B cell (primary cell): ENCODE measurements around the gene OR2T2. TPM values are rescaled to one million over a fixed set of nuclear protein-coding genes. Genes with fewer than 3 reads are reported as not detected.
A peak's percentile ranks its signal among the peaks of the same experiment; 100 is the strongest.
"Not testable (repeated sequence)": the region's sequence is repeated elsewhere in the genome, so short reads cannot be mapped to it uniquely, and the experiment has no call there.

Source experiments
- ATAC-seq: fragments of 200-7000 bp; cut with Tn5 transposase; one replicate; pipeline ENCODE4 v1.10.0; 2021; ENCODE audit warnings: low read depth, mild to moderate bottlenecking, moderate number of reproducible peaks, moderate library complexity
- CTCF ChIA-PET: fragments of 350-600 bp; sonication (Branson Sonifier 250); formaldehyde crosslinking; loops from one replicate; lab custom pipeline; 2021; ENCODE audit warnings: antibody characterized with exemption, inconsistent platforms; lab: Charles Lee
- POLR2A ChIA-PET: fragments of 350-600 bp; sonication (Branson Sonifier 250); formaldehyde crosslinking; loops from one replicate; lab custom pipeline; 2021; ENCODE audit warnings: antibody characterized with exemption; lab: Charles Lee
- DNase-seq: peaks from one replicate; pipeline ENCODE4 v3.0.0; 2013
- H2AFZ ChIP-seq: 2 replicates; pipeline ENCODE4 v1.6.1; 2012; ENCODE audit warnings: mild to moderate bottlenecking, low read depth, low read length; ENCODE audit not compliant: insufficient read depth, poor library complexity, severe bottlenecking
- H3K27ac ChIP-seq, 2 donors: 1 replicate in 1 of 2; 2 replicates in 1 of 2; pipeline ENCODE4 v1.5.1; 2012 to 2013; ENCODE audit warnings: low read length in 2 of 2, mild to moderate bottlenecking in 2 of 2, moderate library complexity in 1 of 2
- H3K27me3 ChIP-seq, 4 experiments: fragments of 200-600 bp in 1 of 4; sonication (generic) in 1 of 4; replicated peaks in 1 of 4; 1 replicate in 2 of 4; 2 replicates in 2 of 4; pipeline versions ENCODE4 v1.6.1 to v1.7.0; 2013 to 2016; ENCODE audit warnings: low read length in 3 of 4, mild to moderate bottlenecking in 2 of 4, mixed read lengths in 1 of 4, moderate library complexity in 1 of 4; ENCODE audit not compliant: insufficient read depth in 4 of 4, control insufficient read depth in 3 of 4; ENCODE audit errors: control extremely low read depth in 1 of 4
- H3K36me3 ChIP-seq, 2 experiments: replicated peaks in 1 of 2; 1 replicate in 1 of 2; 2 replicates in 1 of 2; pipeline versions ENCODE4 v1.6.1 to v1.7.1; 2013; ENCODE audit warnings: low read length in 1 of 2; ENCODE audit not compliant: insufficient read depth in 2 of 2, control insufficient read depth in 1 of 2; ENCODE audit errors: control extremely low read depth in 1 of 2, extremely low read depth in 1 of 2
- H3K4me1 ChIP-seq, 2 donors: fragments of 200-600 bp in 1 of 2; sonication (generic) in 1 of 2; 1 replicate in 1 of 2; 2 replicates in 1 of 2; pipeline versions ENCODE4 v1.5.1 to v1.6.1; 2013 to 2017; ENCODE audit warnings: low read length in 2 of 2; ENCODE audit not compliant: control insufficient read depth in 2 of 2, insufficient read depth in 2 of 2
- H3K4me2 ChIP-seq: replicated peaks from 2 replicates; pipeline ENCODE3; 2012; ENCODE audit warnings: mild to moderate bottlenecking, low read depth, low read length; ENCODE audit not compliant: poor library complexity, severe bottlenecking
- H3K4me3 ChIP-seq, 5 experiments: fragments of 200-600 bp in 1 of 5; sonication (generic) in 1 of 5; 1 replicate in 3 of 5; 2 replicates in 2 of 5; pipeline versions ENCODE4 v1.5.1 to v1.7.0; 2011 to 2016; ENCODE audit warnings: low read length in 4 of 5, mild to moderate bottlenecking in 4 of 5, low read depth in 2 of 5, control low read depth in 1 of 5, moderate library complexity in 1 of 5; ENCODE audit not compliant: insufficient read depth in 1 of 5; ENCODE audit errors: control extremely low read depth in 1 of 5, extremely low read depth in 1 of 5
- H3K79me2 ChIP-seq: fragments of 200-600 bp; sonication (generic); one replicate; pipeline ENCODE4 v1.6.0; 2016; ENCODE audit warnings: low read length; ENCODE audit not compliant: control insufficient read depth, insufficient read depth
- H3K9ac ChIP-seq: fragments of 200-600 bp; sonication (generic); 2 replicates; pipeline ENCODE4 v1.6.1; 2017; ENCODE audit warnings: mild to moderate bottlenecking, low read length, moderate library complexity
- H3K9me3 ChIP-seq, 3 donors: one replicate each; pipeline versions ENCODE4 v1.6.1 to v1.7.1; 2013; ENCODE audit warnings: low read length in 2 of 3; ENCODE audit not compliant: control insufficient read depth in 2 of 3, insufficient read depth in 1 of 3; ENCODE audit errors: control extremely low read depth in 1 of 3
- H4K20me1 ChIP-seq: 2 replicates; pipeline ENCODE4 v1.6.0; 2012; ENCODE audit warnings: mild to moderate bottlenecking, low read length; ENCODE audit not compliant: insufficient read depth, control insufficient read depth, poor library complexity, severe bottlenecking
- H3K27ac Mint-ChIP-seq: one replicate; pipeline ENCODE4 v1.8.0; 2021; ENCODE audit warnings: mixed read lengths
- H3K27me3 Mint-ChIP-seq: one replicate; pipeline ENCODE4 v1.8.0; 2021; ENCODE audit warnings: mixed read lengths
- H3K4me1 Mint-ChIP-seq: one replicate; pipeline ENCODE4 v1.8.0; 2021; ENCODE audit warnings: mixed read lengths
- H3K4me3 Mint-ChIP-seq: one replicate; pipeline ENCODE4 v1.8.0; 2021; ENCODE audit warnings: mixed read lengths
- H3K9me3 Mint-ChIP-seq: one replicate; pipeline ENCODE4 v1.8.0; 2022; ENCODE audit warnings: mixed read lengths; ENCODE audit not compliant: insufficient read depth
- EZH2 ChIP-seq: IDR thresholded peaks from 2 replicates; pipeline ENCODE4 v1.6.1; 2012; ENCODE audit warnings: borderline replicate concordance, low read depth, mild to moderate bottlenecking, moderate library complexity, low read length; ENCODE audit not compliant: insufficient read depth, poor library complexity, severe bottlenecking
- WGBS: methylation state at CpG from one replicate; pipeline ENCODE4 v1.1.5; 2013; ENCODE audit warnings: missing lambda C conversion rate; ENCODE audit not compliant: insufficient coverage; 5-methylcytosine and 5-hydroxymethylcytosine counted together
- intact Hi-C: fragments of 100-400 bp; cut with micrococcal nuclease; formaldehyde crosslinking; loops from one replicate; pipeline ENCODE4 v1.10.0; 2022
- polyA minus RNA-seq: library from RNA; depleted of rRNA, polyadenylated mRNA; stranded (reverse); fragments of >200 nt; gene quantifications from 2 replicates; pipeline ENCODE4 v1.2.3, GENCODE V29; 2012
- polyA plus RNA-seq: library from polyadenylated mRNA; depleted of rRNA; stranded (reverse); fragments of >200 nt; gene quantifications from 2 replicates; pipeline ENCODE4 v1.2.3, GENCODE V29; 2012
- total RNA-seq, 2 donors: library from RNA; stranded (reverse); fragments of 120-200 nt in 1 of 2; gene quantifications; 1 replicate in 1 of 2; 2 replicates in 1 of 2; pipeline versions ENCODE4 v1.2.3 to v1.2.4, GENCODE V29; 2013 to 2022
- TF ChIP-seq, protein P1 (sequence below): fragments of 200-600 bp; IDR thresholded peaks from one replicate; pipeline ENCODE4 v1.8.0; 2022; ENCODE audit warnings: antibody characterized with exemption, mild to moderate bottlenecking

Gene OR2T2, protein sequence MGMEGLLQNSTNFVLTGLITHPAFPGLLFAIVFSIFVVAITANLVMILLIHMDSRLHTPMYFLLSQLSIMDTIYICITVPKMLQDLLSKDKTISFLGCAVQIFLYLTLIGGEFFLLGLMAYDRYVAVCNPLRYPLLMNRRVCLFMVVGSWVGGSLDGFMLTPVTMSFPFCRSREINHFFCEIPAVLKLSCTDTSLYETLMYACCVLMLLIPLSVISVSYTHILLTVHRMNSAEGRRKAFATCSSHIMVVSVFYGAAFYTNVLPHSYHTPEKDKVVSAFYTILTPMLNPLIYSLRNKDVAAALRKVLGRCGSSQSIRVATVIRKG
- total RNA-seq (3.9 and 4.4 TPM in 2 replicates), polyA plus RNA-seq (0.19 and 0.48 TPM in 2 replicates), polyA minus RNA-seq (3.0 and 6.1 TPM in 2 replicates)
- total RNA-seq (2013): 1.2 TPM

DNA sequence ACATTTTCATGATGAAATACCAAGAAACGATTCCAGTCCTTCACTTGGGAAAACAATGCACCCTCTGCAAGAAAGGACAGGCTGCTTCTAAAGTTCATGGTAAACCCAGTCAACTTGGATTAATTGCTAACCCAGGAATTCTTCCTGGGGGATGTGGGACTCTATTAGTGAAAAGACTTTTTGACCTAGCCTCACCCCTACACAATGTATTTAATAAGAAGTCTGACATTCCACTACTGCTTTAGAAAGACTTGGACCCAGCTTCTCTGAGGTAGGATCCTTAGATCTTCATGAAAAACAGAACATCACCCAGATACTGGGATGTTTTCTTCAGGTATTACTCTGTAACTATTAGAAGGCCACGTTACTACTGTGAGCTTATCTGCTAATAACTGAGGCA lies at the start of gene OR2T2:
Gene OR2T2, plus strand, starts transcription at position 239 of the 400 bp plus-strand sequence. CDS start 7,161 bp downstream, outside the sequence.
- intact Hi-C loops, H2AFZ ChIP-seq, DNase-seq, H3K27me3 Mint-ChIP-seq, H4K20me1 ChIP-seq, H3K27me3 ChIP-seq, H3K9ac ChIP-seq, H3K9me3 Mint-ChIP-seq, H3K4me3 ChIP-seq, CTCF ChIA-PET, POLR2A ChIA-PET, H3K9me3 ChIP-seq, ATAC-seq, H3K36me3 ChIP-seq, H3K79me2 ChIP-seq: not testable (repeated sequence)
- Histone ChIP-seq H3K4me1 (peaks cover 36 to 40% of the 10 kb centered on the region in 2 donors), H3K4me2 (peak within 1 kb of the TSS; percentile 22), H3K27ac (peak within 1 kb of the TSS in 1 of 2 donors; percentile 49)
- Mint-ChIP-seq H3K27ac (peak within 1 kb of the TSS; percentile 66), H3K4me3 (peak within 1 kb of the TSS; percentile 45), H3K4me1 (peaks cover 34% of the 10 kb centered on the region)
- WGBS: no CpG with 5 or more reads among the region's 2 CpGs

GRCh38 chr1:248402748-248403147 lies 42.7 kb upstream of the OR2T2 start, which contains the start of gene OR2T1:
OR2T1 (plus strand) TSS chr1:248403048; CDS start chr1:248406148, 3,100 bp downstream.
- Mint-ChIP-seq H3K27me3 (peaks cover 3% of the 10 kb centered on the region), H3K27ac (no peak within 1 kb of the TSS), H3K4me3 (no peak within 1 kb of the TSS), H3K9me3 (peaks cover 3% of the 10 kb centered on the region), H3K4me1 (no peaks in the 10 kb centered on the region)
- TF ChIP-seq, protein P1, sequence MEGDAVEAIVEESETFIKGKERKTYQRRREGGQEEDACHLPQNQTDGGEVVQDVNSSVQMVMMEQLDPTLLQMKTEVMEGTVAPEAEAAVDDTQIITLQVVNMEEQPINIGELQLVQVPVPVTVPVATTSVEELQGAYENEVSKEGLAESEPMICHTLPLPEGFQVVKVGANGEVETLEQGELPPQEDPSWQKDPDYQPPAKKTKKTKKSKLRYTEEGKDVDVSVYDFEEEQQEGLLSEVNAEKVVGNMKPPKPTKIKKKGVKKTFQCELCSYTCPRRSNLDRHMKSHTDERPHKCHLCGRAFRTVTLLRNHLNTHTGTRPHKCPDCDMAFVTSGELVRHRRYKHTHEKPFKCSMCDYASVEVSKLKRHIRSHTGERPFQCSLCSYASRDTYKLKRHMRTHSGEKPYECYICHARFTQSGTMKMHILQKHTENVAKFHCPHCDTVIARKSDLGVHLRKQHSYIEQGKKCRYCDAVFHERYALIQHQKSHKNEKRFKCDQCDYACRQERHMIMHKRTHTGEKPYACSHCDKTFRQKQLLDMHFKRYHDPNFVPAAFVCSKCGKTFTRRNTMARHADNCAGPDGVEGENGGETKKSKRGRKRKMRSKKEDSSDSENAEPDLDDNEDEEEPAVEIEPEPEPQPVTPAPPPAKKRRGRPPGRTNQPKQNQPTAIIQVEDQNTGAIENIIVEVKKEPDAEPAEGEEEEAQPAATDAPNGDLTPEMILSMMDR: no peak
- no peak for TF ChIP-seq EZH2
- Histone ChIP-seq H3K79me2 (no peaks in the 10 kb centered on the region), H2AFZ (no peak within 1 kb of the TSS), H3K4me2 (no peak within 1 kb of the TSS), H3K9ac (no peak within 1 kb of the TSS), H3K4me3 (no peak within 1 kb of the TSS), H3K27me3 (no peaks in the 10 kb centered on the region), H3K36me3 (no peaks in the 10 kb centered on the region), H4K20me1 (no peaks in the 10 kb centered on the region), H3K4me1 (no peaks in the 10 kb centered on the region), H3K9me3 (no peaks in the 10 kb centered on the region), H3K27ac (no peak within 1 kb of the TSS)
- DNase-seq (no peak), ATAC-seq (no peak)
- ChIA-PET POLR2A (no interaction called here), CTCF (interaction anchor here (1.0 kb wide), 1 partner anchor 220 kb away, joined by 3 read pairs; no protein-coding TSS in a partner anchor)
- intact Hi-C loops: no loop called here
- no CpG with 5 or more reads among the region's 3 CpGs for WGBS
